HTERT RPE-1 (cell line): ENCODE results near the gene PGM1.

Experiments
- in situ Hi-C: fragments of 300-500 bp; cut with MboI; formaldehyde crosslinking; loops from 4 replicates; pipeline ENCODE4 v1.14.3; 2020; ENCODE audit warnings: low sequenced_read_pairs

PGM1 gene

GRCh38 chr1:63600248-63600647 is 7.0 kb downstream of the PGM1 start:
- in situ Hi-C loops = no loop called here

GRCh38 chr1:63601061-63601460 is 7.8 kb downstream of the PGM1 start:
- in situ Hi-C loops = no loop called here

GRCh38 chr1:63601463-63601862 is 8.3 kb downstream of the PGM1 start:
- in situ Hi-C loops = no loop called here

DNA sequence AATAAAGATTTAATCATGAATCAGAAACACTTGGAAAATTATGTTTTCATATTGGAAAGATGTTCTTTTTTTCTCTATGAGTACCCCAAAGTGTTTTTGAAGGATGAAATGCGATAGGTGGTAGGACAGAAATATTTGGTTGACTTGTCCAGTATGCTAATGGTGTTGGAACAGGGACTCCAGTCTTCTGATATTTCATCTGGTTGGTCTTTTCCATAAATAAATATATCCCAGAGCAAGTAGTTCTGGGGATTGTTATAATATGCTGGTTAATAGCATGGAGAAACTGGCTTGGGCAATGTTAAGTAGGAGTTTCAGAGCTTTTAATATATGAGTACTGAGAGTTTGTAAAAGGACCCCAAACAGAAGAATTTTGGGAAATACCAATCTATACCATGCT is 8.7 kb downstream of the PGM1 start:
- in situ Hi-C loops = no loop called here

GRCh38 chr1:63602629-63603028 is 9.4 kb downstream of the PGM1 start:
- in situ Hi-C loops = no loop called here

GRCh38 chr1:63603810-63604209 is 10.6 kb downstream of the PGM1 start:
- in situ Hi-C loops = no loop called here

DNA sequence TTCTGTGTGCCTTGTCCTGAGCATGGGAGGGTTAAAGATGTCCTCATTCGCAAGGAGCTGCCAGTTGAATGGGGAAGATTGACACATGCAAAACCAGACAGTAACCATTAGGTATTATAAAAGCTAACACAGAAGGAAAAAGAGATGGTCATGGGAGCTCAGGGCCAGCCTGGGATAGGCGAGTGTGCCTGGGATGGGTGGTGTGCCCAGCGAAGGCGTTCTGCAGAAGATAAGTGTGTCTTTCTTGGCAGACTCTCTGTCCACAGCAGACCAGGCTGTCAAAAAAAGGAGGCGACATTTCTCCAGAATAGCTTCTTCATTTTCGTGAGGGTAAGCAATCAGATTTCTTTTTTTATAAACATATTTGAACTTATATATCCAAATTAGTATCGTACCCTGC is 14.1 kb downstream of the PGM1 start:
- in situ Hi-C loops = no loop called here

DNA sequence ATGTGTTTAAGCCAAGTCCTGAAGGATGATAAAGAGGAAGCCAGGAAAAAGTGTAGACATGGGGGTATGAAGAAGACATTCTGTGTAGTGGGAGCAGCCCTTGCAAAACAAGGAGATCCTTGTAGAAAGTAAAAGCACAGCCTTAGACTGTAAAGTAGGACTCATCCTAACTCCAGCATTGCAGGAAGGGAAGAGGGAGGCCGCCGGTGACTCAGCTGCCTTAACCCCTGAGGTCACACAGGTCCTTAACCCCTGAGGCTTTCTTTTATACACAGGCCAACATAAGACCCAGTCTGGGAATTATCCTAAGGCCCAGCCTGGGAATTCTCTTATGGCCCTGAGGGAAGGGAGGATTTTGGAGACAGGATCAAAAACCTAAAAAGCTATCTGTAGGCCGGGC is 18.0 kb downstream of the PGM1 start:
- in situ Hi-C loops = no loop called here

DNA sequence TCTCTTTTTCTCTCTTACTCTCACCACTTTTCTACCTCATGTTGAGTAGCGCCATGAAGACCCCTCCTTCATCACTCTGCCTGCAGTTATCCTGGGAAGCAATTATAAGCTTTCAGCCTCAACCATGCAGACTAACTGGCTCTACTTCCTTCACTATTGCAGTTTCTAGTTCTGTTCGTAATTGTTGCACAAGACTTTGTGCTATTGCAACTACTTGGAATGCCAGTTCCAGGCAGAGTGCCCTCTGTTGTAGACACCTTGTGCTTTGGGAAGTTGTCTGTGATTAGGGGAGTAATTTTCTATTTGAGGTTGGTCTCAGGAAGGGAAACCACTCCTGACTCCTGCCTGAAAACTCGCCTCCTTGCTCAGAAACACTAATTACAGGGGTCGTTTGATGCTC is 19.4 kb downstream of the PGM1 start:
- in situ Hi-C loops = no loop called here

DNA sequence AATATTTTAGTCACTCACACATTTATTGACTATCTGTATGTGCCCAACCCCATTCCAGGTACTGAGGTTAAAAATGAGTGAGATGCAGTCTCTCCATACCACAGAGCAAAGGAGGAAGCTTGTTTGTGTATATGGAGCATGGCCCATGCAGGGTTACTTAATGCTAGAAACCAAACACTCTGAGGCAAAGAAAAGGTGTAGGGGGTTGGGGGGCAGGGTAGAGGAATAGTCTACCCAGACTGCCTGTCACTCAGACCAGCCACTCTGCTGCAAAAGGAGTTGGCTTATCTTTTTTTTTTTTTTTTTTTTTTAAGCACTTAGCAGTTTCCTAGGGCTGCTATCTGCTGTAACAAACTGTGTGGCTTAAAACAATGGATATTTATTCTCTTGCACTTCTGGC is 19.8 kb downstream of the PGM1 start:
- in situ Hi-C loops = no loop called here

DNA sequence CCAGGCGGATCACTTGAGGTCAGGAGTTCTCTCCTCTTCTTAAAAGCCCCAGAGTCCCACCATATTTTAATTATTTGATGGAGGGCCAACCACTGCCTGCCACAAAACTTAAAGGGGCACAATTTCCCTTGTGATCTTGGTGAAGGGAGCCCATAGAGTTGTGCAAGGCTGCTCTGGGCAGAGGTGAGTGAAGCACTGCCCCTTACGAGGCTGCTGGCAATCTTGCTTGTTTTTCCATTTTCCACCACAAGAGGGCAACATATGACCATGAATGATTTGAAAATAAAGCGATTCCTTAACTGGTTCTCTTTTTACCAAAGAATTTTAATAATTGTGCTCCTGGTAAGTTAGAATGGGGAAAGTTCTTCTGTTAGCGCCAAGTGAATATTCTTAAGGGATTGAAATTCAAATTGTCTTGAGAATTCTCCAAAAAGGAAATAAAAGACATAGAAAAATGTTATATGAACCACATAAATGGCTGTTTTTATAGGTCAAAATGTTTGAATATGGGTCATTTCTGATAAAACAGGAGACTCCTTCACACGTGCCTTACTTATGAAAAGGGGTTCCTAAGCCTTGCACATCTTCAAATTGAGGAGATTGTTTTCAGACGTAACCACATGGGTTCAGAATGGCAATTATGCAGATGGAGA is 22.7 kb downstream of the PGM1 start:
- in situ Hi-C loops = no loop called here

DNA sequence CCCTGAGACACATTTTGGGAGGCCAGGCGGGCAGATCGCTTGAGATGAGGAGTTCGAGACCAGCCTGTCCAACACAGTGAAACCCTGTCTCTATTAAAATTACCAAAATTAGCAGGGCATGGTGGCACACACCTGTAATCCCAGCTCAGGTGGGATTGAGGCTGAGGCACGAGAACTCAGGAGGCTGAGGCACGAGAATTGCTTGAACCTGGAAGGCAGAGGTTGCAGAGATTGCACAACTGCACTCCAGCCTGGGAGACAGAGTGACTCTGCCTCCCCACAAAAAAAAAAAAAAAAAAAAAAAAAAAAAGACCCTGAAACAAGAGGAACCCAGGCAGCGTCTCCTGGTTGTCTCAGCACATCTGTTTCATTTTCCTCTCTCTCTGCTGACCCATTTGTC is 24.2 kb downstream of the PGM1 start:
- in situ Hi-C loops = no loop called here

DNA sequence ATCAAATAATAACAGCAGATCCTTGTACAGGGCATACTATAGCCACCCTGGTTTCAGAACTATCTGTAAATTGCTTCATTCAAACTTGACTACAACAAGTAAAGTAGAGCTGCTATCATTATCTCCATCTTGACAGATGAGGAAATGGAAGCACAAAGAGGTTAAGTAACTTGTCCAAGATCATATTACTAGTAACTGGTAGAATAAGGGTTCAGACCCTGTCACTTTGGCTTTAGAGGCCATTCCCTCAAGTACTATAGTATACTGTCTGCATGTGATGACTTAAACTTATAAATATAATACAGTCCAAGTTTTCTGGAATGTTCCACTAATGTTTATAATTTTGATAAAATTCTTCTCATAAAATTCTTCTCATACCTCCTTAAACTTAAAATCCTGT is 24.8 kb downstream of the PGM1 start:
- in situ Hi-C loops = no loop called here

GRCh38 chr1:63619558-63619957 is 26.3 kb downstream of the PGM1 start:
- in situ Hi-C loops = no loop called here

DNA sequence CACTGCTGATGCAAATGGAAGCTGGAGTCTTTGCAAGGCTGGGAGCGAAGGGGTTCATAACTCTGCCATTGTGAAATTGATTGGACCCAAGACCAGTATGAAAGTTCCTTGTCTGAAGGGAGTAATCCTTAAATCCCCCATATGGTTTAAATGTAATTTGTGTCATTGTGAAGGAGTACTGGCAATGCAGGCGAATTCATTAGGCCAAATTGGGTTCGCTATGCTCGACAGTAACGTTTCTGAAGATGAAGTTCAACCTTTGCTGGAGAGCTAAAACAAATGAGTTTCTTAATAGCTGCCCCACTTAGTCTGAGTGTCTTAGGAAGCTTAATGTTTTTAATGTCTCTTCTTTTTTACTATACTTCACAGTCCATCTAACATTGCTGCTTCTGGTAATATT is 27.5 kb downstream of the PGM1 start:
- in situ Hi-C loops = no loop called here

GRCh38 chr1:63621075-63621474 is 27.9 kb downstream of the PGM1 start:
- in situ Hi-C loops = no loop called here

DNA sequence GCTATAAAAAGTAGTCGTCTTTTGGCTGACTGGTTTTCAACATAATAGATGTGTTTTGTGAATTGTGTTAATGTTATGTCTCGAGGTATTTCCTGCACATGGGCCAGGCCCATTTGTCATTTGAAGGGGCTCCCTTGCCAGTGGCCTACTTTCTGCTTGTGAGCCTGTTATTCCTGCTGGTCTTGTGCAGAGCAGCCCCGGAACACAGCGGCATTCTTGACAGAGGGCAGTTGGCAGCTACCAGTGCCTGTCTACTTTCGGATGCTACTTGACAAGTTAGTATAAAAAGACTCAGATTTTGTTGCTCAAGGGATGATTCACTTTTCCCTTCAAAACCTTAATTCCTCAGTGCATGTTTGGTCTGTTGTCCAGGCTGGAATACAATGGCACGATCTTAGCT is 28.5 kb downstream of the PGM1 start:
- in situ Hi-C loops = no loop called here

GRCh38 chr1:63622849-63623566 is 29.8 kb downstream of the PGM1 start:
- in situ Hi-C loops = no loop called here

DNA sequence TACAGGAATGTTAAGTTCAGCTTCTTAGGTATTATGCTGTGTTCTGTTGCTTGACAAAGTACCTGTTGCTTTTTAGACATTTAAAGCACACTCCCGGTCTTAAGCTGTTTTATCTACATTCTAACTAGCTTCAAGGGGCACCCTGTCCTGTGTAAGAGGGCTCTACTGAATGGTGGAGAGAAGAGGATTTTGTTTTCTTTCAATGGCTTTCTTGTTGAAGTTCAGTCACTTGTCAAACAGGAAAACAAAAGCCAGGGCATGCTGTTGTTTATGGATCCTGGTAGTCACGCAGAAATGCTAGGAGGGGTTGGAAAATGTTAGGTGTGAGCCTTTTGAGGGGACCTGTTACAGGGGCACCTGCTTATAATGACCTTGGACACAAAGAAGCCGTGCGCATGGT is 30.7 kb downstream of the PGM1 start:
- in situ Hi-C loops = no loop called here

DNA sequence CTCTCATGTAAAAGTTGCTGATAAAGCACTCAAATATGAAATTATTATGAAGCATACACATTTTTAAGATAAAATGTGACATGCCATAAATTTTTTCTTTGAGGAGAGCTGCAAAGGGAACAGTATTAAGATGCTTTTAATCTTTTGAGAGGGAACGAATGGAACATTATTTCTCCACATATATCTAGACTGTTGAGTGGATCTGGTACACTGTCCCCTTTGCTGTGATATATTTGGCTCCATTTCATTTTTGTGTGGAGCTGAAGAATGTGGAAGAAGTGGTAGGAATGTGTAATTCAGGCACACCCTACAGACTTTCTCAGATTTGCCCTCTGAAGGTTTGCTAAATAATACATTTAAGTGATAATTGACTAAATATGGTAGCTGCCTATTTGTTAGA is 31.7 kb downstream of the PGM1 start:
- in situ Hi-C loops = no loop called here

- in situ Hi-C loops = no loop called here
Observed at GRCh38 chr1:63626222-63626621, 33.0 kb downstream of the PGM1 start.

DNA sequence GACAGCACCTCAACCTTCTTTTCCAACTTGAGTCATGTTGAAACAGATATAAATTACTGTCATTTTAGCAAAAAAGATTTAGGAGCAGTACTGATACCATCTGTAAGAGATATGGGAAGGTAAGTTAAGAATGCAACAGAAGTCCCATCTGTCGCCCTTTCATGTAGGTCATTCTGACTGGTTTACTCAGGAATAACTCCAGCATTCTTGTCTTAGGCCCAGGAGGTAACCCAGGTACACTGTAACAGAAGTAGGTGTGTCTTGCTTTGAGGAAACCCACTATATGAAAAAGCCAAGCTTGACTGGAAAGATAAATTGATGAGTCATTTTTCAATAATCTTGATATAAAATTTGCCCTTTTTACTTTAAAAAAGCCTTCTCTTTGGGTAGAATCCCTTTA is 35.4 kb downstream of the PGM1 start:
- in situ Hi-C loops = no loop called here

- in situ Hi-C loops = no loop called here
Observed at GRCh38 chr1:63630238-63630637, 37.0 kb downstream of the PGM1 start.
